SH-SY5Y (cell line): Measurements from ENCODE around the gene PDE3B.

ENCODE experiments used
- GATA2 ChIP-seq: IDR thresholded peaks from 2 replicates; pipeline ENCODE4 v1.6.1; 2011; ENCODE audit warnings: mild to moderate bottlenecking, low read depth, low read length
- GATA3 ChIP-seq: IDR thresholded peaks from 2 replicates; pipeline ENCODE4 v1.6.1; 2011; ENCODE audit warnings: low read depth, mild to moderate bottlenecking, low read length, moderate library complexity

DNA sequence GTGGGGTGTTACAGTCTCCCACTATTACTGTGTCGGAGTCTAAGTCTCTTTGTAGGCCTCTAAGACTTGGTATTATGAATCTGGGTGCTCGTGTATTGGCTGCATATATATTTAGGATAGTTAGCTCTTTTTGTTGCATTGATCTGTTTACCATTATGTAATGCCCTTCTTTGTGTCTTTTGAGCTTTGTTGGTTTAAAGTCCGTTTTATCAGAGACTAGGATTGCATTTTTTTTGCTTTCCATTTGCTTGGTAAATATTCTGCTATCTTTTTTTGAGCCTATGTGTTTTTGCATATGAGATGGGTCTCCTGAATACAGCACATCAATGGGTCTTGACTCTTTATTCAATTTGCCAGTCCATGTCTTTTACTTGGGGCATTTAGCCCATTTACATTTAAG, 97.6 kb downstream of the PDE3B start:
- TF ChIP-seq GATA3 (no peak), GATA2 (no peak)
